Heart left ventricle (tissue), 13 donors: ENCODE results near the gene PRLH.

Source experiments
- POLR2A ChIP-seq, 2 donors: fragments of 450-650 bp; IDR thresholded peaks; one replicate each; pipeline ENCODE4 v1.6.1; 2017; ENCODE audit warnings: antibody characterized with exemption in 2 of 2, mild to moderate bottlenecking in 2 of 2, moderate library complexity in 2 of 2
- TF ChIP-seq, protein P1 (sequence below), 12 donors: fragments of 200-600 bp; sonication (generic) in 4 of 12; IDR thresholded peaks; one replicate each; pipeline versions ENCODE4 v1.5.0 to v1.8.0; 2018 to 2022; ENCODE audit warnings: antibody characterized with exemption in 12 of 12, mild to moderate bottlenecking in 5 of 12
- donor health status: ischemic (EF 13 %, LVEDD 7.1; RV severe dilation, severe dysfunction).
- donor health status: DM: no; HTN: yes; CAD: no.
- donor health status: DM: no; HTN: no; CAD: no.
- donor health status: ischemic (EF 25% LVEDD 6.9; RV normal size, moderate dysfunction).
- donor health status: ischemic (EF 25% LVEDD 5.7; RV mildly dilated, moderate dysfunction).
- donor health status: ischemic (EF 35%, LVEDD 5.7; RV mildly dilated, moderate dysfunction).
- donor health status: nonischemic (EF 11% LVEDD 7.7; RV severe dilation, severe dysfunction).
- donor health status: DM: yes; HTN: yes; CAD: no.
- donor health status: PGD.
- donor health status: ischemic (EF 29% LVEDD 5.4; RV normal size, mild dysfunction).
- donor health status: nonischemic (EF 23%, LVEDD 6.1; RV moderate dilation, normal function).

DNA sequence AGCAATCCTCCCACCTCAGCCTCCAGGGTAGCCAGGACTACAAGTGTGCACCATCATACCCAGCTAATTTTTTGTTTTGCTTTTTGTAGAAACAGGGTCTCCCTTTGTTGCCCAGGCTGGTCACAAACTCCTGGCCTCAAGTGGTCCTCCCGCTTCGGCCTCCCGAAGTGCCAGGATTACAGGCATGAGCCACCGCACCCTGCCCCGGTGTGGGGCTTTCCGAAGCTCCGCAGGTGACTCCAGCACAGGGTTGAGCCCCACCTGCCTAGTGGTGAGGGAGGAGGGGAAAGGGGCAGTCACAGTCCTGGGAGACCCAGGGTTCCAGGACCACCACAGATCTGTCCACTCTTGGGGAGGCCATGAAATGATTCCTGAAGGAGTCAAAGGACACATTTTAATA is 5.2 kb downstream of the PRLH start:
- TF ChIP-seq, protein P1, sequence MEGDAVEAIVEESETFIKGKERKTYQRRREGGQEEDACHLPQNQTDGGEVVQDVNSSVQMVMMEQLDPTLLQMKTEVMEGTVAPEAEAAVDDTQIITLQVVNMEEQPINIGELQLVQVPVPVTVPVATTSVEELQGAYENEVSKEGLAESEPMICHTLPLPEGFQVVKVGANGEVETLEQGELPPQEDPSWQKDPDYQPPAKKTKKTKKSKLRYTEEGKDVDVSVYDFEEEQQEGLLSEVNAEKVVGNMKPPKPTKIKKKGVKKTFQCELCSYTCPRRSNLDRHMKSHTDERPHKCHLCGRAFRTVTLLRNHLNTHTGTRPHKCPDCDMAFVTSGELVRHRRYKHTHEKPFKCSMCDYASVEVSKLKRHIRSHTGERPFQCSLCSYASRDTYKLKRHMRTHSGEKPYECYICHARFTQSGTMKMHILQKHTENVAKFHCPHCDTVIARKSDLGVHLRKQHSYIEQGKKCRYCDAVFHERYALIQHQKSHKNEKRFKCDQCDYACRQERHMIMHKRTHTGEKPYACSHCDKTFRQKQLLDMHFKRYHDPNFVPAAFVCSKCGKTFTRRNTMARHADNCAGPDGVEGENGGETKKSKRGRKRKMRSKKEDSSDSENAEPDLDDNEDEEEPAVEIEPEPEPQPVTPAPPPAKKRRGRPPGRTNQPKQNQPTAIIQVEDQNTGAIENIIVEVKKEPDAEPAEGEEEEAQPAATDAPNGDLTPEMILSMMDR (IDR thresholded peaks at IDR 0.05) = no peak
- no peak for TF ChIP-seq POLR2A (IDR thresholded peaks at IDR 0.05)
